Gastrocnemius medialis (tissue), 4 donors: Measurements from ENCODE around the gene VCY.
"Not testable (repeated sequence)": the region's sequence is repeated elsewhere in the genome, so short reads cannot be mapped to it uniquely, and the experiment has no call there.

ENCODE experiments used
- POLR2A ChIP-seq, 2 donors: fragments of 450-650 bp; IDR thresholded peaks; one replicate each; pipeline ENCODE4 v1.6.1; 2017; ENCODE audit warnings: antibody characterized with exemption in 2 of 2, mild to moderate bottlenecking in 2 of 2, moderate library complexity in 2 of 2
- TF ChIP-seq, protein P1 (sequence below), 5 experiments: fragments of 450-650 bp in 3 of 5; fragments of 200-600 bp in 2 of 5; sonication (generic) in 2 of 5; IDR thresholded peaks in 4 of 5; conservative IDR thresholded peaks in 1 of 5; 1 replicate in 4 of 5; 2 replicates in 1 of 5; pipeline ENCODE4 v1.5.1; 2016 to 2019; ENCODE audit warnings: antibody characterized with exemption in 5 of 5, mild to moderate bottlenecking in 3 of 5, moderate library complexity in 3 of 5

DNA sequence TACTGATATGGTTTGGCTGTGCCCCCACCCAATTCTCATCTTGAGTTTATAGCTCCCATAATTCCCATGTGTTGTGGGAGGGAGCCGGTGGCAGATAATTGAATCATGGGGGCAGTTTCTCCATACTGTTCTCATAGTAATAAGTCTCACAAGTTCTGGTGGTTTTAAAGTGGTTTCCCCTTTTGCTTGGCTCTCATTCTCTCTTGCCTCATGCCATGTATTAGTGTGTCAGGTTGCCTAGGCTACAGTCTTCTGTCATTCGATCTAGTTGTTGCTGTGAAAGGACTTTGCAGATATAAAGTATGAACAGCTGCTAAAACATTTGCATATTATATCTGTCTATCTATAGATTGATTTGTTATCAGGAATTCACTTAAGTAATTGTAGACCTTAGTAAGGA is 44.1 kb upstream of the VCY start:
- TF ChIP-seq, protein P1, sequence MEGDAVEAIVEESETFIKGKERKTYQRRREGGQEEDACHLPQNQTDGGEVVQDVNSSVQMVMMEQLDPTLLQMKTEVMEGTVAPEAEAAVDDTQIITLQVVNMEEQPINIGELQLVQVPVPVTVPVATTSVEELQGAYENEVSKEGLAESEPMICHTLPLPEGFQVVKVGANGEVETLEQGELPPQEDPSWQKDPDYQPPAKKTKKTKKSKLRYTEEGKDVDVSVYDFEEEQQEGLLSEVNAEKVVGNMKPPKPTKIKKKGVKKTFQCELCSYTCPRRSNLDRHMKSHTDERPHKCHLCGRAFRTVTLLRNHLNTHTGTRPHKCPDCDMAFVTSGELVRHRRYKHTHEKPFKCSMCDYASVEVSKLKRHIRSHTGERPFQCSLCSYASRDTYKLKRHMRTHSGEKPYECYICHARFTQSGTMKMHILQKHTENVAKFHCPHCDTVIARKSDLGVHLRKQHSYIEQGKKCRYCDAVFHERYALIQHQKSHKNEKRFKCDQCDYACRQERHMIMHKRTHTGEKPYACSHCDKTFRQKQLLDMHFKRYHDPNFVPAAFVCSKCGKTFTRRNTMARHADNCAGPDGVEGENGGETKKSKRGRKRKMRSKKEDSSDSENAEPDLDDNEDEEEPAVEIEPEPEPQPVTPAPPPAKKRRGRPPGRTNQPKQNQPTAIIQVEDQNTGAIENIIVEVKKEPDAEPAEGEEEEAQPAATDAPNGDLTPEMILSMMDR (IDR thresholded peaks at IDR 0.05 in 4 of 5, conservative IDR thresholded peaks at IDR 0.05 in 1 of 5), result not testable (repeated sequence)
- not testable (repeated sequence) for TF ChIP-seq POLR2A (IDR thresholded peaks at IDR 0.05)
